Fibroblast of villous mesenchyme (primary cell): ENCODE measurements around the gene GABRB1. TPM values are rescaled to one million over a fixed set of nuclear protein-coding genes. Genes with fewer than 3 reads are reported as not detected.

ENCODE experiments used
- DNase-seq: peaks from one replicate; pipeline ENCODE4 v3.0.0-alpha.2; 2010; ENCODE audit warnings: low read depth
- H3K4me3 ChIP-seq: 2 replicates; pipeline ENCODE4 v1.5.1; 2011; ENCODE audit warnings: low read depth, mild to moderate bottlenecking, low read length
- CTCF ChIP-seq: IDR thresholded peaks from 2 replicates; pipeline ENCODE4 v1.5.1; 2012; ENCODE audit warnings: low read depth, mild to moderate bottlenecking, low read length; ENCODE audit not compliant: insufficient read depth
- total RNA-seq: library from RNA; depleted of rRNA; stranded (reverse); fragments of >200 nt; gene quantifications from 2 replicates; pipeline ENCODE4 v1.2.3, GENCODE V29; 2012

Gene GABRB1
- total RNA-seq, 1 donor, result not detected

DNA sequence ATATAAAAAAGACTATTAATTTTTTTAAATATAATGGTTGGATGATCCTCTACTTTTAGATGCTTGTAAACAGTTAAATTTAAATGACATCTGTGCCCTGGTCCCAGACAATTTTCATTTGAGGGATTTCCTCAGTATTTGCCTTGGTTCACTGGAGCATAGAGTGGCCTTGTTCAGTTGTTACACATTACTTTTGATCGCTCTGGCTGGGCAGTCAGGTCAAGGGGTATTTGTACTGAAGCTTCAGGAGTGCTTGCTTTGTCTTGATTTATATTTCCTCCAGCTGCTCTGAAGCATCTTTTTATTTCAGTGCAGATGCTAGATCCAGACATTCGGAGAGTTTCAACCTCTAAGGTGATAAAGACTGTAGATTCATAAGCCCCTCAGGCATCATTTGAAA, 382.2 kb downstream of the GABRB1 start:
- DNase-seq, result no peak
- no peak overlapping the region for H3K4me3 ChIP-seq
- TF ChIP-seq CTCF, result no peak

- TF ChIP-seq CTCF, result no peak
- DNase-seq, result no peak
- H3K4me3 ChIP-seq, result no peak overlapping the region
These were observed 384.4 kb downstream of the GABRB1 start for GRCh38 chr4:47415719-47416118.

- TF ChIP-seq CTCF, result no peak
- DNase-seq, result no peak
- H3K4me3 ChIP-seq, result no peak overlapping the region
These were observed 386.8 kb downstream of the GABRB1 start for GRCh38 chr4:47418147-47418546.

DNA sequence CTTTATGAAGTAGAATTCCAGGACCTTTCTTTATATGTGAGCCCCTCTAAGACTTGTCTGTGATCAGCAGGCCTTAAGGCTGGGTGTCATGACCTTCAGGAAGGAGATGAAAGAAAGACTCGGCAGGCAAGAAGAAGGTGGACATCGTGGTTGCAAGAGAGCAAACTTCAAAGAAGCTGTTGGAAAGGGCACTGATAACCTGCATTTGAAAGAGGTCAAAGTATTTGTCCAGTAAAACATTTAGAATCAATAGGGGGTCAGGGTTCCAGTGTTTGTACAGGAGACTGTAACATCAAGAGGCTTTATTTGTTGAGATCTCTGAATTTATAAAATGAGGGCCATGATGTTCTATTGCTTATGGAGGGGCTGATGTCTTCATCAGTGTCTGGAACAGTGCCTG, 387.9 kb downstream of the GABRB1 start:
- no peak overlapping the region for H3K4me3 ChIP-seq
- no peak for TF ChIP-seq CTCF
- DNase-seq, result no peak

- no peak for DNase-seq
- TF ChIP-seq CTCF, result no peak
- no peak overlapping the region for H3K4me3 ChIP-seq
These were observed 394.3 kb downstream of the GABRB1 start for GRCh38 chr4:47425628-47426027.

GRCh38 chr4:47427935-47428334, 396.6 kb downstream of the GABRB1 start:
- H3K4me3 ChIP-seq, result no peak overlapping the region
- DNase-seq, result no peak
- TF ChIP-seq CTCF, result no peak

- TF ChIP-seq CTCF, result no peak
- DNase-seq, result no peak
- H3K4me3 ChIP-seq, result no peak overlapping the region
These were observed 401.4 kb downstream of the GABRB1 start for GRCh38 chr4:47432749-47433148.
